NCI-H2081 (cell line): ENCODE results near the gene TMEM200B.
A peak's percentile ranks its signal among the peaks of the same experiment; 100 is the strongest.
"Not testable (repeated sequence)": the region's sequence is repeated elsewhere in the genome, so short reads cannot be mapped to it uniquely, and the experiment has no call there.

Experiments used
- DNase-seq, 2 experiments: peaks; one replicate each; lab custom pipeline; 2025; lab: John Stamatoyannopoulos, UW

The TMEM200B gene

GRCh38 chr1:29123887-29124365, at the start of gene TMEM200B:
TSS of gene TMEM200B (minus strand) at chr1:29123903. CDS start at chr1:29121828, 2,075 bp downstream.
- DNase-seq: no peak

GRCh38 chr1:29172415-29172939, 48.8 kb upstream of the TMEM200B start:
- no peak for DNase-seq

- no peak for DNase-seq
Observed at GRCh38 chr1:29171521-29171920, 47.8 kb upstream of the TMEM200B start.

GRCh38 chr1:29171089-29171488, 47.4 kb upstream of the TMEM200B start:
- no peak for DNase-seq

GRCh38 chr1:29169976-29170375, 46.3 kb upstream of the TMEM200B start:
- no peak for DNase-seq

GRCh38 chr1:29167904-29168303, 44.2 kb upstream of the TMEM200B start:
- DNase-seq: no peak

GRCh38 chr1:29166291-29166878, 42.7 kb upstream of the TMEM200B start:
- DNase-seq: no peak

GRCh38 chr1:29164588-29164987, 40.9 kb upstream of the TMEM200B start:
- no peak for DNase-seq

- DNase-seq: no peak
Observed at GRCh38 chr1:29162476-29163138, 38.9 kb upstream of the TMEM200B start.

- DNase-seq: peak in 1 of 2 experiments; percentile 24
Observed at GRCh38 chr1:29162025-29162424, 38.3 kb upstream of the TMEM200B start.

- DNase-seq: no peak
Observed at GRCh38 chr1:29159773-29160172, 36.1 kb upstream of the TMEM200B start.

- DNase-seq: no peak
Observed at GRCh38 chr1:29157269-29157601, 33.5 kb upstream of the TMEM200B start.

GRCh38 chr1:29156543-29157268, 33.0 kb upstream of the TMEM200B start:
- DNase-seq: no peak

- no peak for DNase-seq
Observed at GRCh38 chr1:29152046-29152805, 28.5 kb upstream of the TMEM200B start.

- not testable (repeated sequence) for DNase-seq
Observed at GRCh38 chr1:29150346-29150745, 26.6 kb upstream of the TMEM200B start.

GRCh38 chr1:29148656-29149491, 25.2 kb upstream of the TMEM200B start:
- DNase-seq: no peak

- DNase-seq: no peak
Observed at GRCh38 chr1:29145739-29146437, 22.2 kb upstream of the TMEM200B start.

GRCh38 chr1:29144178-29144577, 20.5 kb upstream of the TMEM200B start:
- DNase-seq: no peak

GRCh38 chr1:29142714-29143113, 19.0 kb upstream of the TMEM200B start:
- no peak for DNase-seq

GRCh38 chr1:29136391-29136915, 12.8 kb upstream of the TMEM200B start:
- DNase-seq: no peak
